GM12892 (cell line): ENCODE measurements around the gene EPN2.

Experiments used
- POLR2A ChIP-seq: IDR thresholded peaks from 2 replicates; pipeline ENCODE4 v1.6.1; 2011; ENCODE audit warnings: low read depth, low read length, control low read depth
- POLR2AphosphoS5 ChIP-seq: IDR thresholded peaks from 2 replicates; pipeline ENCODE4 v1.6.1; 2011; ENCODE audit warnings: low read depth, low read length, control low read depth
- TAF1 ChIP-seq: IDR thresholded peaks from 2 replicates; pipeline ENCODE4 v1.6.1; 2011; ENCODE audit warnings: low read depth, mild to moderate bottlenecking, control low read depth, low read length, borderline replicate concordance

GRCh38 chr17:19270347-19270703 lies 33.2 kb downstream of the EPN2 start:
- TF ChIP-seq POLR2AphosphoS5 (no peak), POLR2A (no peak), TAF1 (no peak)
